Parathyroid adenoma (tissue), 2 donors: ENCODE data around the gene ST7L.

Experiments
- H2AFZ ChIP-seq: fragments of 300-600 bp; sonication (generic); one replicate; pipeline ENCODE4 v1.7.0; 2017; ENCODE audit warnings: antibody characterized with exemption, mild to moderate bottlenecking
- H3K27ac ChIP-seq: fragments of 300-600 bp; sonication (generic); one replicate; pipeline ENCODE4 v1.7.0; 2017
- H3K27me3 ChIP-seq: fragments of 300-600 bp; sonication (generic); one replicate; pipeline ENCODE4 v1.7.0; 2017; ENCODE audit warnings: low read length; ENCODE audit not compliant: control insufficient read depth, insufficient read depth
- H3K36me3 ChIP-seq: fragments of 300-600 bp; sonication (generic); one replicate; pipeline ENCODE4 v1.7.0; 2017; ENCODE audit warnings: low read length; ENCODE audit not compliant: control insufficient read depth, insufficient read depth
- H3K4me1 ChIP-seq: fragments of 300-600 bp; sonication (generic); one replicate; pipeline ENCODE4 v1.7.0; 2017; ENCODE audit warnings: control low read depth
- H3K4me2 ChIP-seq: fragments of 300-600 bp; sonication (generic); one replicate; pipeline ENCODE4 v1.7.0; 2017; ENCODE audit warnings: low read length
- H3K4me3 ChIP-seq: fragments of 300-600 bp; sonication (generic); one replicate; pipeline ENCODE4 v1.7.0; 2017; ENCODE audit warnings: low read depth, low read length
- H3K79me2 ChIP-seq: fragments of 300-600 bp; sonication (generic); one replicate; pipeline ENCODE4 v1.7.0; 2017; ENCODE audit warnings: control low read depth
- H3K9ac ChIP-seq: fragments of 300-600 bp; sonication (generic); one replicate; pipeline ENCODE4 v1.7.0; 2017; ENCODE audit warnings: mild to moderate bottlenecking
- H3K9me3 ChIP-seq: fragments of 300-600 bp; sonication (generic); one replicate; pipeline ENCODE4 v1.7.0; 2017; ENCODE audit warnings: low read length; ENCODE audit not compliant: control insufficient read depth
- TF ChIP-seq, protein P1 (sequence below): fragments of 300-600 bp; sonication (generic); IDR thresholded peaks from one replicate; pipeline ENCODE4 v1.7.0; 2017; ENCODE audit warnings: antibody characterized with exemption, mild to moderate bottlenecking
- donor health status: primary hyperparathyroidism.

The ST7L gene

DNA sequence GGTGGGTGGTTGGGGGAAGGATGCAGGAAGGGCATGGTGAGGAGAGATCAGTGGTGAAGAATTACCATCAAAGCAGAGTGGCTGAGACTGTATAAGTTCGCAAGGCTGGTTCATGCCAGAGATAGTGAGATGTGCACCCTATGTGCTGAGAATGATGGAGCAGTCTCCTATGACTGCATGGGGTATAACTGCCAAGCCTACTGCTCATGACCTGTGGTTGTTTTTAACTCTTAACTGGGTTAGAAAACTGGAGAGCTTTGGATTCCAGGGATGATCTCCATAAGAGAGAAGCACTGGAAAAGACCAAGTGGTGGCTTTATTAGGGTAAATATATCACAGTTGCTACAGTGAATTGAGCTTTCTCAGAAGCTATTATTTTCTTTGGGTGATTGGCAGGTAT, 94.0 kb downstream of the ST7L start:
- H3K4me1 ChIP-seq, result no peaks in the 10 kb centered on the region
- no peak overlapping the region for H3K9ac ChIP-seq
- no peaks in the 10 kb centered on the region for H3K36me3 ChIP-seq
- H3K27ac ChIP-seq, result no peak overlapping the region
- H3K27me3 ChIP-seq, result no peaks in the 10 kb centered on the region
- H2AFZ ChIP-seq, result no peak overlapping the region
- no peak overlapping the region for H3K4me2 ChIP-seq
- no peak overlapping the region for H3K4me3 ChIP-seq
- TF ChIP-seq, protein P1, sequence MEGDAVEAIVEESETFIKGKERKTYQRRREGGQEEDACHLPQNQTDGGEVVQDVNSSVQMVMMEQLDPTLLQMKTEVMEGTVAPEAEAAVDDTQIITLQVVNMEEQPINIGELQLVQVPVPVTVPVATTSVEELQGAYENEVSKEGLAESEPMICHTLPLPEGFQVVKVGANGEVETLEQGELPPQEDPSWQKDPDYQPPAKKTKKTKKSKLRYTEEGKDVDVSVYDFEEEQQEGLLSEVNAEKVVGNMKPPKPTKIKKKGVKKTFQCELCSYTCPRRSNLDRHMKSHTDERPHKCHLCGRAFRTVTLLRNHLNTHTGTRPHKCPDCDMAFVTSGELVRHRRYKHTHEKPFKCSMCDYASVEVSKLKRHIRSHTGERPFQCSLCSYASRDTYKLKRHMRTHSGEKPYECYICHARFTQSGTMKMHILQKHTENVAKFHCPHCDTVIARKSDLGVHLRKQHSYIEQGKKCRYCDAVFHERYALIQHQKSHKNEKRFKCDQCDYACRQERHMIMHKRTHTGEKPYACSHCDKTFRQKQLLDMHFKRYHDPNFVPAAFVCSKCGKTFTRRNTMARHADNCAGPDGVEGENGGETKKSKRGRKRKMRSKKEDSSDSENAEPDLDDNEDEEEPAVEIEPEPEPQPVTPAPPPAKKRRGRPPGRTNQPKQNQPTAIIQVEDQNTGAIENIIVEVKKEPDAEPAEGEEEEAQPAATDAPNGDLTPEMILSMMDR, result no peak
- H3K79me2 ChIP-seq, result no peaks in the 10 kb centered on the region
- H3K9me3 ChIP-seq, result no peaks in the 10 kb centered on the region

DNA sequence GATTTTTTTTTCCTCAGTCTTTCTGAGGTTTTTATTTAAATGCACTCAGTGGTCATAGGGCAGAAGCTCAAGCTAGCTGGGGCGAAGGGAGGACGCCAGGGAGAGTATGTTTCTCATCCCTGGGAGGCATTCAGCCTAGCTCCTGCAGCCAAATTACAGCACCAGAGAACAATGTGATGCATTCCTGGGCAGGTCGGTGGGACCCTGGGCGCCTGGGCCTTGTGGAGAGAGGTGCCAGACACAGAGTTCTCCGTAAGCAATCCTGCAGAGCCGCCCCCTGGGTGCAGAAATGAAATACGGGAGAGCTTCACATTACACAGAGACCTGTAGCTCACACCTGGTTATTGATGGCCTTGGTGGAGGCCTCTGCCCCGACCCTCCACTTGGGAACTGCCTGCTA, 94.7 kb downstream of the ST7L start:
- Histone ChIP-seq H3K4me1 (no peaks in the 10 kb centered on the region), H3K36me3 (no peaks in the 10 kb centered on the region), H3K9me3 (no peaks in the 10 kb centered on the region), H3K4me3 (no peak overlapping the region), H2AFZ (no peak overlapping the region), H3K27me3 (no peaks in the 10 kb centered on the region), H3K79me2 (no peaks in the 10 kb centered on the region), H3K4me2 (no peak overlapping the region), H3K9ac (no peak overlapping the region), H3K27ac (no peak overlapping the region)
- TF ChIP-seq, protein P1, result no peak

DNA sequence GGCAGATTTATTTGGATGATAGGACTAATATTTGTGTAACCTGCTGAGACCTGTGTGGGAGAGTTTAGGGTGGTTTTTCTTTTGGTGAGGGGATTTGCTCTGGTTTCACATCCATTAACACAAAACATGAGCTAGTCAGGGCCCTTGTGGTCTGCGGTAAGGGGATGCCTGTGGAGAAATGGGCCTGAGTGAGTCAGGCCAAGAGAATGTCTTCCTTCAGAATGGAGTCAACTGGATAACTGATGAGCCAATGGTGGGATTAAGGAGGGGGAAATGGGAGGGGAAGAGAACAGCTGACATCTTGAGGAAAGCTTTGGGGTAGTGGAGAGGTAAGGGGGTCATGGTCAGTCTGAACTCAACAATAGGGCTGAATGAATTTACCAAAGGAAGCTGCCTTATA, 96.3 kb downstream of the ST7L start:
- no peak overlapping the region for H3K4me3 ChIP-seq
- H3K4me1 ChIP-seq, result no peaks in the 10 kb centered on the region
- H3K27me3 ChIP-seq, result no peaks in the 10 kb centered on the region
- no peaks in the 10 kb centered on the region for H3K79me2 ChIP-seq
- no peaks in the 10 kb centered on the region for H3K36me3 ChIP-seq
- TF ChIP-seq, protein P1, result no peak
- H3K27ac ChIP-seq, result no peak overlapping the region
- H2AFZ ChIP-seq, result no peak overlapping the region
- no peak overlapping the region for H3K9ac ChIP-seq
- H3K4me2 ChIP-seq, result no peak overlapping the region
- no peaks in the 10 kb centered on the region for H3K9me3 ChIP-seq

DNA sequence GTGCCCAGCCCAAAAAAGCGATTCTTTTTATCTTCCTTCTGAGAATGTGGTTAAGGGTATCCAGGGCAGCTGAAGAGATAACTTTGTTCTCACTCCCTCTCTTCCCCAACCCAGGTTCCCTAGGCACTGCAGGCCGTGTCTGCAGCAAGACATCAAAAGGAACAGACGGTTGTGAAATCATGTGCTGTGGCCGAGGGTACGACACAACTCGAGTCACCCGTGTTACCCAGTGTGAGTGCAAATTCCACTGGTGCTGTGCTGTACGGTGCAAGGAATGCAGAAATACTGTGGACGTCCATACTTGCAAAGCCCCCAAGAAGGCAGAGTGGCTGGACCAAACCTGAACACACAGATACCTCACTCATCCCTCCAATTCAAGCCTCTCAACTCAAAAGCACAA, 98.8 kb downstream of the ST7L start:
- Histone ChIP-seq H3K4me3 (no peak overlapping the region), H3K4me2 (no peak overlapping the region), H3K4me1 (no peaks in the 10 kb centered on the region), H3K9ac (no peak overlapping the region), H3K9me3 (no peaks in the 10 kb centered on the region), H3K27me3 (no peaks in the 10 kb centered on the region), H3K79me2 (no peaks in the 10 kb centered on the region), H2AFZ (no peak overlapping the region), H3K36me3 (no peaks in the 10 kb centered on the region), H3K27ac (no peak overlapping the region)
- TF ChIP-seq, protein P1, result no peak

DNA sequence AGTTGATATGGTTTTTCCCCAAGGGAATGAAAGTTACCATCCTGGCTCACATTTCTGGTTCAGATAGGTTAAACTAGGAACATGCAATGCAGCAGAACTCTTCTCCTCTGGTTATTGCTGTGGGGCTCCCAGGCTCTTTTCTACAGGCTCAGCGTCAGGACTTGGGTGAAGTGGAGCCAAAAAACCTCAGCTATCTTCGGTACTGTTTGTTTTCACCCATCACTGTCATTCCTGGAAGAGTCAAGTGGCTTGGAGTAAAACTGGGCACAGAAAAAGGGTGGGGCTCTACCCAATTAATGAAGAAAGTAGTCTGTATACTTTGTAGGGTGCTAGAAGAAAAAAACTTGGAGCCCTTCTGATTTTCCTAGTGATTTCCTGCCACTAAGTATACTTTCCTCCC, 100.8 kb downstream of the ST7L start:
- Histone ChIP-seq H3K79me2 (no peaks in the 10 kb centered on the region), H3K9ac (no peak overlapping the region), H3K4me1 (no peaks in the 10 kb centered on the region), H3K4me2 (no peak overlapping the region), H2AFZ (no peak overlapping the region), H3K9me3 (no peaks in the 10 kb centered on the region), H3K36me3 (no peaks in the 10 kb centered on the region), H3K4me3 (no peak overlapping the region), H3K27me3 (no peaks in the 10 kb centered on the region), H3K27ac (no peak overlapping the region)
- TF ChIP-seq, protein P1, result no peak
